HPDE6-E6E7 (cell line): ENCODE results near the gene HTT.
"Not testable (repeated sequence)": the region's sequence is repeated elsewhere in the genome, so short reads cannot be mapped to it uniquely, and the experiment has no call there.

Experiments used
- DNase-seq: peaks from one replicate; pipeline ENCODE4 v3.0.0; 2011; ENCODE audit warnings: missing footprints; ENCODE audit errors: extremely low spot score

HTT gene

GRCh38 chr4:3121596-3121995 is 47.1 kb downstream of the HTT start:
- no peak for DNase-seq

DNA sequence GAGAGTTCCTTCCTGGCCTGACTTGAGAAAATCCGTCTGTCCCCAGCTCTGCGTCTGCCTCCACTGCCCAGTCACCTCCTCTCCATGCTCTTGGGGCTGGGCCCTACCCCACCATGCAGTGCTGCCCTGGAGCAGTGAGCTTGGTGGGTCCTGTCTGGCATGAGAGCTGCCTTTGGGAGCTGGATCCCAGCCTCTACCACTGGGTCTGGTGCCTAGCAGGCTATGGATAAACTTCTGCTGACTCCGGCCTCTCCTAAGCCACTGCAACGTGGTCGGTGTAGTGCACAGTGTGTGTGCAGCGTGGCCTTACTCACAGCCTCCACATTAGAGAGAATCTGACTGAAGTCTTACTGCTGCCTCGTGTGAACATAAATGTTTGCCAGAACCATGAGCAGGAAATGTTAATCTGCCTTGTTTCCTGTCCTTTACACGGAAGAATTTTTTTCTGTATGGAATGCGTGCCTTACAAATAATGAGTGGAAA is 47.6 kb downstream of the HTT start:
- DNase-seq, result no peak

DNA sequence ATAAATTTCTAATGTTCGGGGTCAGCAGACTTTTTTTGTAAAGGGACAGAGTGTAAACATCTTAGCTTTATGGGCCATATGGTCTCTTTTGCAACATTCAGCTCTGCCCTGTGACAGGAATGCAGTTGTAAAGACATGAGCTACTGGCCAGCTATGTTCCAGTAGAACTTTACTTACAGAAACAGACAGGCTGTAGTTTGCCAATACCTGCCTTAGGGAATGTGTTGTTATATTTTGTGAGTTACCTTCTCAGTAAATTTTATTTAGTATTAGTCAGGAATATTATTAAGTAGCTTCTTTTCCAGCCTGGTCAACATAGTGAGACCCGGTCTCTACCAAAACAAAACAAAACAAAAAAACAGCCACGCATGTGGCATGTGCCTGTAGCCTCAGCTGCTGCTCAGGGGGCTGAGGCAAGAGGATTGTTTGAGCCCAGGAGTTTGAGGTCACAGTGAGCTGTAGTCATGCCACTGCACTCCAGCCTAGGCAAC is 48.7 kb downstream of the HTT start:
- no peak for DNase-seq

GRCh38 chr4:3124070-3124767 is 49.7 kb downstream of the HTT start:
- no peak for DNase-seq

- DNase-seq, result no peak
Measured at GRCh38 chr4:3127112-3127511, 52.6 kb downstream of the HTT start.

DNA sequence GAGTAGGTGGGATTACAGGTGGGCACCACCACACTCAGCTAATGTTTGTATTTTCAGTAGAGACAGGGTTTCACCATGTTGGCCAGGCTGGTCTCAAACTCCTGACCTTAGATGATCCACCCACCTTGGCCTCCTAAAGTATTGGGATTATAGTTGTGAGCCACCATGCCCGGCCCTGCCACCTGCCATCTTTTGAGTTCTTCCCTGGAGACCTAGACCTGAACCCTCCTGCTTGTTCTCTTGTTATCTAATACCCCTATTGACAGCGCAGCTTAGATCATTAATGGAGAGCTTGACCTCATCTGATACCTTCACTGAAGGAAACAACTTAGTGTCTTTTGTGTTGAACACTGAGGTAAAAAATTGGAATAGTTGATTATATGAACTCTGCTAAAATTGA is 53.6 kb downstream of the HTT start:
- DNase-seq, result no peak

GRCh38 chr4:3128976-3129375 is 54.5 kb downstream of the HTT start:
- DNase-seq, result no peak

GRCh38 chr4:3130201-3130600 is 55.7 kb downstream of the HTT start:
- DNase-seq, result no peak

- no peak for DNase-seq
Measured at GRCh38 chr4:3130826-3131225, 56.3 kb downstream of the HTT start.

DNA sequence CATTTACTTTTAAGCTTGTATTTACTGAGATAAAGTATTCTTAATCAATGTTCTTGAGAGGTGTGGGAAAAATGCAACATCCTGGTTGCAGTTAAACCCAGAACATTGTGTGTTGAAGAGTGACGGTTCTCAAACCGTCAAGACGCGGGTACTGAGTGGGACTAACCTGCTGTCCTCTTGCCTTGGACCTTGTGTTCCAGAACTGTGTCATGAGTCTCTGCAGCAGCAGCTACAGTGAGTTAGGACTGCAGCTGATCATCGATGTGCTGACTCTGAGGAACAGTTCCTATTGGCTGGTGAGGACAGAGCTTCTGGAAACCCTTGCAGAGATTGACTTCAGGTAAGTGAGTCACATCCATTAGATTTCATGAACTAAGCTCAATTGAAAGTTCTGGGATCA is 59.7 kb downstream of the HTT start:
- no peak for DNase-seq

DNA sequence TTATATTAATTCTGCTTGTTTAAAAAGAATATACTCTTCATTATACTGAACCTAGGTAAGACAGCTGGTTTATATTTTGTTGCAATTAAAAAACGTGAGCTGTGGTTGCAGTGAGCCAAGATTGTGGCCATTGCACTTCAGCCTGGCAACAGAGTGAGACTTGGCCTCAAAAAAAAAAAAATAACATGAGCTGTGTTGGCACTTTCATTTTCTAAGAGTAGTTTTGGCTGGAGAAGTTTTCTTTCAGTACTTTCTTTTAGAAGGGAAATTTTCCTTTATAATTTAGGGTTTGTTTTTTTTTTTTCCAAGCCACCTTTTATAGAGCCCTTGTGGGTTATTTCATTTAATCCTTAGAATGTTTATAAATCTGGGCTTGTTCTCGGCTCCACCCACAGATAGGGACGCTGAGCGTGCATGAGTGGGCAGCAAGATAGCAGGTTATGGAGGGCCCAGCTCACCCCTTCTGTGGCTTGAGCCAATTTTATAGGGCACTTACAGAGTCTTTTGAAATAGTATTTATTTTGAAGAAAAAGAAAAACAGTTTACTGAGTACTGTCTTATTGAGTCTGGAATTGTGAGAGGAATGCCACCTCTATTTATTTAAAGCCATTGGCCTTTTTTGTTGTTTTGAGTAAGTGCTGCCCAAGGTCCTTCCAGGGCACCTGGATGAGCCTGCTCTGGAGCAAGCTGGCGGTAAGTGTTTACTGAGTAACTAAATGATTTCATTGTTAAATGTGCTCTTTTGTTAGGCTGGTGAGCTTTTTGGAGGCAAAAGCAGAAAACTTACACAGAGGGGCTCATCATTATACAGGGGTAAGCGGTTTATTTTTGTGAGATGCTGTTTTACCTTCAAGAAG is 60.9 kb downstream of the HTT start:
- no peak for DNase-seq

DNA sequence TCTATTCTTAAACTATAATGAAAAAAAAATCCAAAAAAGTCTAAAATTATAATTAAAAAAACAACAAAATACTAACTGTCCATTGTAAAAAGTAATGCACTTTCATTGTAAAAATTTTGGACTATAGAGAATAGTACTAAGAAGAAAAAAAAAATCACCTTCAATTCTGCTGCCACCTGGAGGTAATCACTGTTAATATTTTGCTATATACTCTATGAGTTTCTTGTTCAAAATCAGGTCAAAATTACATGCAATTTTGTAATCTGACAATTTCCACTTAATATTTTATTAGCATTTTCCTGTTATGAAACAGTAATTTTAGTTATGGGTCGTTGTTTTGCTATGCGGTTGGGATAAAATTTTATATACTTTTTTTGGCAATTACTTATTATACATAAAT is 62.0 kb downstream of the HTT start:
- no peak for DNase-seq

DNA sequence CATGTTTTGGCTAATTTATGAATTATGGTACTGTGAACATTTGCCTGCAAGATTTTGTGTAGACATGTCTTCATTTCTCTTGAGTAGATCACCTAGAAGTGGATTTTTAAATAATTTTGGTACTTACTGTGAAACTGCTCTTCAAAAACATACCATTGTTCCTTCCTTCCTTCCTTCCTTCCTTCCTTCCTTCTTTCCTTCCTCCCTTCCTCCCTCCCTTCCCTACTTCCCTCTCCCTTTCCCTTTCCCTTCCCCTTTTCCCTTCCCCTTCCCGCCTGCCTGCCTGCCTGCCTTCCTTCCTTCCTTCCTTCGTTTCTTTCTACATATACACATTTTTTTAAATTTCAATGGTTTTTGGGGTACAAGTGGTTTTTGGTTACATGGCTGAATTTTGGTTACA is 63.4 kb downstream of the HTT start:
- DNase-seq, result no peak

DNA sequence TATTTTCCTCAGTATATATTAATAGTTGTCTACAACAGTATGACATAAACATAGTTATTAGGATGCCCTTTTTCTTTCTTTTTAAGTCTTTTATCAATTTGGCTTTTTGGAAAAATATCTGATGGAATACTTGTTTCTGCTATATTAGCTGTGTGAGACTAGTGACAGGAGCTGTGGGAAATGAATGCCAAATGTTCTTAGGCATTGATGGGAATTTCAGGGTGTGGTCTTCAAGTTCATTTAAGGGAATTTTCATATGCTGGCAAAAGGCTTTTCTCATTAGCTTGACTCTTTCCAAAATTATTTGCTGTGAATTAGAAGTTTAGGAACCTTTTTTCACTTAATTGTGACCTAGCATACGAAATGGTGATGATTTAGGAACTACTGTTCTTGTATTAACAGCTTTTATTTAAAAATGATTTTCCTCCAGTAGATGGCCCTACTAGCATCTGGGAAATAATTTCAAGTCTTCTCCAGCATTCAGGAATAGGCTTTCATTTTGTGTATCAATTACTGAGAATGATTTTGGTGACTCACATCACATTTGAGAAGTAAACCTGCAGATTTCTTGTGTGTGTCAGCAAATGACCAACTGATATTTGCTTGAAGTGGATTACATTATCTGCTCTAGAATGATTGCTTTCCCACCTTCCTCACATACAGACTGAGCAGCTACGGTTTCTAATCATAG is 70.9 kb downstream of the HTT start:
- no peak for DNase-seq

DNA sequence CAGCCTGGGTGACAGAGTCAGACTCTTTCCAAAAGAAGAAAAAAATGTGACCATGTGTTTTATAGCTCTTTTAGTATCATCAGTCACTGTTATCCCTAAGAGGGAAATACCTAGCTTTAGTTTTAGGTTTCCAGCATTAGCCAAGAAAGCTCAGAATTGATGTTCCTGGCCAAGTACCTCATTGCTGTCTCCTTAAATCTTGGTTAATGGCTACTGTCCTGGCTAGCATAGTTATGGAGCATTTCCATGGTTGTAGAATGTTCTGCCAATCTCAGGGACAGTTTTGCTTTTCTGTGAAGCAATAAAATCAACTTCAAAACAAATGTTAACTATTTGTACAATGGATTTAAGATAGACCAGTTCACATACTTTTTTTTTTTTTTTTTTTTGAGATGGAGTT is 74.4 kb downstream of the HTT start:
- DNase-seq, result no peak

DNA sequence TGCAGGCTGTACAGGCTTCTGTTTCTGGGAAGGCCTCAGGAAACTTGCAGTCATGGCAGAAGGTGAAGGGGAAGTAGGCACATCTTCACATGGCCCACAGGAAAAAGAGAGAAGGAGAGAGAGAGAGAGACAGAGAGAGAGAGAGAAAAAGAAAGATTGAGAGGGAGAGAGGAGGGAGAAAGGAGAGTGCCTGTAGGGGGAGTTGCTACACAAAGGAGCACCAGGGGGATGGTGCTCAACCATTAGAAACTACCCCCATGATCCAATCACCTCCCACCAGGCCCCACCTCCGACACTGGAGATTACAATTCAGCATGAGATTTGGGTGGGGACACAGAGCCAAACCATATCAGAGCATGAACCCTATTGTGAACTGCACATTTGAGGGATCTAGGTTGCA is 76.8 kb downstream of the HTT start:
- not testable (repeated sequence) for DNase-seq

GRCh38 chr4:3157366-3157765 is 82.9 kb downstream of the HTT start:
- DNase-seq, result no peak

DNA sequence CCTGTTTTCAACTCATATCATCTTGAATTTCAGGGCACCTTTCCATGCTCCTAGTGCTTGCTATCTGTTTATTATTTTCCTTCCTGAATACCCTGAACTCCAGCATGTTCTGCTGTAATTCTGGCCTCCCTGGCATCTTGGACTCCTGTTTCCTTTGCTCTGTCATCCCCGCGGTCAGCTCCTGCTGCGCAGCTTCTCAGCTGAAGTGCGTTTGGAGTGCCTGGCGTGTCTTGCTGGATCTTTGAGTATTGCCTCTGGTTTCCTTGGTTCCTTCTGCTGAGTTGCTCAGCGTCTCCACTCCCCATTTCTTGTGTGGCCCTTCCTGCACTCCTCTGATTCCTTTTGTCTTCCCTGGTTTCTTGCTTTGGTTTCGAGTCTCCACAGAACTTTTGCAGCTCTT is 84.4 kb downstream of the HTT start:
- no peak for DNase-seq

DNA sequence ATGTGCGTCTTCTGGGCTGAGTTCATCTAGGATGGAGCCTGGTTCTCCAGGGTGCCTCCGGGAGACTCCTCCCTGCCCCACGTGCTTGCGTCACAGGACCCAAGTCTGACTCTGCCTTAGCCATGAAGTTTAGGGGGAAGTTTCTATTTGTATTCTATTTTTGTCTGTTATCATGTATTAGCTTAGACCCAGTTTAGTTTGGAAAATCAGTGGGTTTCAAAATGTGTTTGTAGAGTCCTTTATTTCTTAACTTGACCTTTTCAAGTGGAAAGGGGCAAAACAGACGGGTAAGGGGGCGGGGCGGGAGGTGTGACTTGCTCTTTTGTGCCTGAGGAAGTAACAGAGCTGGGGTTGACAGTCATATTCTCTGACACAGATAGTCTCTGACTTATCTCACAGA is 86.0 kb downstream of the HTT start:
- DNase-seq, result no peak

- DNase-seq, result not testable (repeated sequence)
Measured at GRCh38 chr4:3161044-3161443, 86.6 kb downstream of the HTT start.

DNA sequence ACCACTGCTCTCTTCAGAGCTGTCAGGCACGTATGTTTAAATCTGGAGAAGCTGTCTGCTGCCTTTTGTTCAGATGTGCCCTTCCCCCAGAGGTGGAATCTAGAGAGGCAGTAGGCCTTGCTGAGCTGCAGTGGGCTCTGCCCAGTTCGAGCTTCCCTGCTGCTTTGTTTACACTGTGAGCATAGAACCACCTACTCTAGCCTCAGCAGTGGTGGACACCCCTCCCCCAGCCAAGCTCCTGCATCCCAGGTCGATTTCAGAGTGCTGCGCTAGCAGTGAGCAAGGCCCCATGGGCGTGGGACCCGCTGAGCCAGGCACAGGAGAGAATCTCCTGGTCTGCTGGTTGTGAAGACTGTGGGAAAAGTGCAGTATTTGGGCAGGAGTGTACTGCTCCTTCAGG is 92.0 kb downstream of the HTT start:
- DNase-seq, result not testable (repeated sequence)

- DNase-seq, result no peak
Measured at GRCh38 chr4:3168029-3168428, 93.5 kb downstream of the HTT start.
